MCF 10A (cell line): ENCODE measurements around the gene EP400. TPM values are rescaled to one million over a fixed set of nuclear protein-coding genes. Genes with fewer than 3 reads are reported as not detected.

Source experiments
- BruUV-seq: library from RNA; stranded (reverse); fragments of 400-500 nt; replicated peaks from 2 replicates; lab custom pipeline; 2021; lab: Mats Ljungman, UMichigan
- CTCF ChIA-PET: fragments of 300-600 bp; sonication (Branson Sonifier 250); formaldehyde crosslinking; extraction: SDS; loops from one replicate; lab custom pipeline; 2021; ENCODE audit warnings: antibody characterized with exemption, inconsistent platforms; lab: Yijun Ruan, JAX
- POLR2A ChIA-PET: fragments of 300-600, 350-650 bp; sonication (Branson Sonifier 250); formaldehyde crosslinking; extraction: SDS; loops from one replicate; lab custom pipeline; 2020; ENCODE audit warnings: antibody characterized with exemption, inconsistent platforms; lab: Yijun Ruan, JAX
- DNase-seq: peaks from one replicate; pipeline ENCODE4 v3.0.0-alpha.2; 2018; ENCODE audit not compliant: unreplicated experiment
- H3K27ac Mint-ChIP-seq: one replicate; pipeline ENCODE4 v1.8.0; 2022; ENCODE audit warnings: mild to moderate bottlenecking, low read depth, mixed read lengths; ENCODE audit not compliant: unreplicated experiment
- H3K27me3 Mint-ChIP-seq: one replicate; pipeline ENCODE4 v1.8.0; 2022; ENCODE audit warnings: mixed read lengths; ENCODE audit not compliant: insufficient read depth, unreplicated experiment
- H3K36me3 Mint-ChIP-seq: one replicate; pipeline ENCODE4 v1.8.0; 2022; ENCODE audit warnings: mild to moderate bottlenecking, moderate library complexity, mixed read lengths; ENCODE audit not compliant: insufficient read depth, unreplicated experiment
- H3K4me1 Mint-ChIP-seq: one replicate; pipeline ENCODE4 v1.8.0; 2022; ENCODE audit warnings: mixed read lengths; ENCODE audit not compliant: insufficient read depth, unreplicated experiment
- H3K4me3 Mint-ChIP-seq: one replicate; pipeline ENCODE4 v1.8.0; 2022; ENCODE audit warnings: mild to moderate bottlenecking, moderate library complexity, mixed read lengths; ENCODE audit not compliant: unreplicated experiment
- H3K9me3 Mint-ChIP-seq: one replicate; pipeline ENCODE4 v1.8.0; 2022; ENCODE audit warnings: mixed read lengths; ENCODE audit not compliant: unreplicated experiment
- CTCF ChIP-seq: fragments of 200-600 bp; IDR thresholded peaks from one replicate; pipeline ENCODE4 v1.8.0; 2022; ENCODE audit warnings: antibody characterized with exemption, mild to moderate bottlenecking; ENCODE audit not compliant: unreplicated experiment
- intact Hi-C: fragments of 100-400 bp; cut with micrococcal nuclease; formaldehyde crosslinking; loops from 2 replicates; pipeline ENCODE4 v1.14.1; 2022
- total RNA-seq: library from RNA; stranded (reverse); gene quantifications from 2 replicates; pipeline ENCODE4 v1.2.3, GENCODE V29; 2022

Gene EP400
- total RNA-seq, 1 experiment from 2014 or later = 52.4 TPM

GRCh38 chr12:131904346-131904745 lies 45.4 kb upstream of the EP400 start:
- no peak for TF ChIP-seq CTCF
- CTCF ChIA-PET = interaction anchor here (0.8 kb wide), 1 partner anchor 68 kb away, joined by 3 read pairs; no protein-coding TSS in a partner anchor
- H3K27me3 Mint-ChIP-seq = no peaks in the 10 kb centered on the region
- intact Hi-C loops = no loop called here
- POLR2A ChIA-PET = interaction anchor here (0.7 kb wide), 1 partner anchor 50 kb away, joined by 3 read pairs; no protein-coding TSS in a partner anchor
- H3K27ac Mint-ChIP-seq = no peak overlapping the region
- peaks cover 19% of the 10 kb centered on the region for H3K4me1 Mint-ChIP-seq
- peaks cover 24% of the 10 kb centered on the region for H3K36me3 Mint-ChIP-seq
- BruUV-seq = no TSS peak
- no peaks in the 10 kb centered on the region for H3K9me3 Mint-ChIP-seq
- H3K4me3 Mint-ChIP-seq = no peak overlapping the region
- no peak for DNase-seq

GRCh38 chr12:131905081-131905629 lies 44.6 kb upstream of the EP400 start:
- no TSS peak for BruUV-seq
- Mint-ChIP-seq H3K4me1 (peaks cover 17% of the 10 kb centered on the region), H3K36me3 (peaks cover 19% of the 10 kb centered on the region), H3K27me3 (no peaks in the 10 kb centered on the region), H3K9me3 (no peaks in the 10 kb centered on the region), H3K4me3 (no peak overlapping the region), H3K27ac (no peak overlapping the region)
- POLR2A ChIA-PET = no interaction called here
- no peak for TF ChIP-seq CTCF
- DNase-seq = no peak
- intact Hi-C loops = no loop called here
- CTCF ChIA-PET = no interaction called here

- Mint-ChIP-seq H3K27ac (no peak overlapping the region), H3K36me3 (peaks cover 16% of the 10 kb centered on the region), H3K9me3 (no peaks in the 10 kb centered on the region), H3K4me1 (peaks cover 12% of the 10 kb centered on the region), H3K4me3 (no peak overlapping the region), H3K27me3 (no peaks in the 10 kb centered on the region)
- ChIA-PET POLR2A (no interaction called here), CTCF (no interaction called here)
- DNase-seq = no peak
- no TSS peak for BruUV-seq
- no peak for TF ChIP-seq CTCF
- intact Hi-C loops = no loop called here
Measured at GRCh38 chr12:131905630-131906091, 44.1 kb upstream of the EP400 start.

GRCh38 chr12:131907379-131908091 lies 42.2 kb upstream of the EP400 start:
- Mint-ChIP-seq H3K27ac (no peak overlapping the region), H3K4me1 (peaks cover 7% of the 10 kb centered on the region), H3K27me3 (no peaks in the 10 kb centered on the region), H3K4me3 (no peak overlapping the region), H3K9me3 (no peaks in the 10 kb centered on the region), H3K36me3 (peaks cover 22% of the 10 kb centered on the region)
- intact Hi-C loops = no loop called here
- DNase-seq = no peak
- ChIA-PET CTCF (interaction anchor here (0.5 kb wide), 1 partner anchor 10 kb away, joined by 3 read pairs; no protein-coding TSS in a partner anchor), POLR2A (interaction anchor here (0.8 to 1.1 kb wide), 2 partner anchors 10 to 76 kb away, joined by 3 read pairs; no protein-coding TSS in a partner anchor)
- TF ChIP-seq CTCF = no peak
- no TSS peak for BruUV-seq
